ENCODE measurements around the gene CCDC69. TPM values are rescaled to one million over a fixed set of nuclear protein-coding genes. Genes with fewer than 3 reads are reported as not detected.

The CCDC69 gene
- total RNA-seq, 1 donor from 2014 or later, result 4.4 TPM

DNA sequence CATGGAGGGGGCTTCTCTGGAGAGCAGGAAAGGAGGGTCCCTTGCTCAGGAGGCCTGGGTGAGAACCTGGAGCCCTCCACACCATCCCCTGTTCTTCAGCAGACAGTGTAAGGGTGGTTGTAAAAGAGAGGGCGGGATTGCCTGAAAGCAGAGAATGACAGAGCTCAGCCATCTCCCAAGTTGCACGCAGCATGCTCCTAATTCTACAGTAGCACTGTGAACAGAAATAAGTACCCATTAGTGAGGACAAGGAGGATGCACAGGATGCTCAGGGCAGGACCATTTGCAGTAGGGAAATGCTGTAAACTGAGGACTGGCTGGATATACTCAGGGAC lies 8.4 kb downstream of the CCDC69 start:
- TF ChIP-seq CTCF (IDR thresholded peaks at IDR 0.05; ENCODE audit: insufficient read depth, low read length, poor library complexity, severe bottlenecking), result no peak
- H3K27me3 ChIP-seq (ENCODE audit: control insufficient read depth, insufficient read depth, low read length), result no peaks in the 10 kb centered on the region
- no peak for DNase-seq (ENCODE audit: low read depth)
- no peaks in the 10 kb centered on the region for H3K36me3 ChIP-seq (ENCODE audit: control insufficient read depth, insufficient read depth, low read length)
- H3K4me3 ChIP-seq (ENCODE audit: low read depth, low read length), result no peak overlapping the region

GRCh38 chr5:151214614-151215545 lies 9.0 kb downstream of the CCDC69 start:
- H3K4me3 ChIP-seq (ENCODE audit: low read depth, low read length), result no peak overlapping the region
- no peak for DNase-seq (ENCODE audit: low read depth)
- TF ChIP-seq CTCF (IDR thresholded peaks at IDR 0.05; ENCODE audit: insufficient read depth, low read length, poor library complexity, severe bottlenecking), result no peak

GRCh38 chr5:151213803-151214613 lies 9.9 kb downstream of the CCDC69 start:
- H3K36me3 ChIP-seq (ENCODE audit: control insufficient read depth, insufficient read depth, low read length), result no peaks in the 10 kb centered on the region
- no peak overlapping the region for H3K4me3 ChIP-seq (ENCODE audit: low read depth, low read length)
- TF ChIP-seq CTCF (IDR thresholded peaks at IDR 0.05; ENCODE audit: insufficient read depth, low read length, poor library complexity, severe bottlenecking), result no peak
- no peaks in the 10 kb centered on the region for H3K27me3 ChIP-seq (ENCODE audit: control insufficient read depth, insufficient read depth, low read length)
- no peak for DNase-seq (ENCODE audit: low read depth)

More at GRCh38 chr5:151214614-151215545, 9.0 kb downstream of the CCDC69 start:
- Histone ChIP-seq H3K27me3 (ENCODE audit: control insufficient read depth, insufficient read depth, low read length) (no peaks in the 10 kb centered on the region), H3K36me3 (ENCODE audit: control insufficient read depth, insufficient read depth, low read length) (no peaks in the 10 kb centered on the region)

GRCh38 chr5:151212406-151212798 lies 11.5 kb downstream of the CCDC69 start:
- Histone ChIP-seq H3K27me3 (ENCODE audit: control insufficient read depth, insufficient read depth, low read length) (no peaks in the 10 kb centered on the region), H3K4me3 (ENCODE audit: low read depth, low read length) (no peak overlapping the region), H3K36me3 (ENCODE audit: control insufficient read depth, insufficient read depth, low read length) (no peaks in the 10 kb centered on the region)
- TF ChIP-seq CTCF (IDR thresholded peaks at IDR 0.05; ENCODE audit: insufficient read depth, low read length, poor library complexity, severe bottlenecking), result no peak
- DNase-seq (ENCODE audit: low read depth), result no peak

GRCh38 chr5:151208481-151208914 lies 15.4 kb downstream of the CCDC69 start:
- no peak for TF ChIP-seq CTCF (IDR thresholded peaks at IDR 0.05; ENCODE audit: insufficient read depth, low read length, poor library complexity, severe bottlenecking)
- H3K4me3 ChIP-seq (ENCODE audit: low read depth, low read length), result no peak overlapping the region
- H3K36me3 ChIP-seq (ENCODE audit: control insufficient read depth, insufficient read depth, low read length), result no peaks in the 10 kb centered on the region
- DNase-seq (ENCODE audit: low read depth), result no peak
- H3K27me3 ChIP-seq (ENCODE audit: control insufficient read depth, insufficient read depth, low read length), result no peaks in the 10 kb centered on the region
